HEK293 (cell line): ENCODE results near the gene CPEB4.

Experiments
- CTCF ChIA-PET: fragments of 350-600 bp; formaldehyde crosslinking; extraction: SDS; loops from one replicate; lab custom pipeline; 2021; ENCODE audit warnings: antibody characterized with exemption; lab: Yijun Ruan, JAX
- POLR2A ChIA-PET: fragments of 300-600 bp; formaldehyde crosslinking; extraction: SDS; loops from one replicate; lab custom pipeline; 2020; ENCODE audit warnings: antibody characterized with exemption, inconsistent platforms; lab: Yijun Ruan, JAX
- H3K27ac ChIP-seq: fragments of 200-500 bp; sonication (Bioruptor generic); 2 replicates; pipeline ENCODE4 v1.5.1; 2014; ENCODE audit warnings: low read depth, low read length, control low read depth, inconsistent platforms; ENCODE audit errors: extremely low read depth
- H3K36me3 ChIP-seq, 2 experiments: fragments of 200-500 bp in 1 of 2; sonication (Bioruptor generic) in 1 of 2; 1 replicate in 1 of 2; 2 replicates in 1 of 2; pipeline ENCODE4 v1.5.1; 2014 to 2017; ENCODE audit warnings: inconsistent platforms in 2 of 2, low read length in 2 of 2; ENCODE audit not compliant: control insufficient read depth in 2 of 2, insufficient read depth in 1 of 2
- H3K4me1 ChIP-seq: fragments of 200-500 bp; sonication (Bioruptor generic); 2 replicates; pipeline ENCODE4 v1.5.1; 2014; ENCODE audit warnings: mild to moderate bottlenecking, low read length, inconsistent platforms; ENCODE audit not compliant: control insufficient read depth, insufficient read depth
- H3K4me3 ChIP-seq: 2 replicates; pipeline ENCODE4 v1.5.1; 2011; ENCODE audit warnings: low read depth, mild to moderate bottlenecking, control low read depth, low read length, moderate library complexity
- H3K9me3 ChIP-seq: fragments of 200-500 bp; sonication (Bioruptor generic); 2 replicates; pipeline ENCODE4 v1.5.1; 2014; ENCODE audit warnings: low read depth, low read length, inconsistent platforms; ENCODE audit not compliant: control insufficient read depth, insufficient read depth
- MZF1 ChIP-seq: fragments of 450-650 bp; formaldehyde crosslinking; IDR thresholded peaks from 2 replicates; pipeline ENCODE4 v1.5.1; 2017; ENCODE audit warnings: missing biosample characterization, missing genetic modification characterization, borderline replicate concordance
- REPIN1 ChIP-seq: fragments of 450-650 bp; formaldehyde crosslinking; IDR thresholded peaks from 2 replicates; pipeline ENCODE4 v1.5.1; 2017; ENCODE audit warnings: missing biosample characterization, missing genetic modification characterization, low read depth
- YY1 ChIP-seq: fragments of 450-650 bp; formaldehyde crosslinking; IDR thresholded peaks from 2 replicates; pipeline ENCODE4 v1.5.1; 2018; ENCODE audit warnings: missing biosample characterization, missing genetic modification characterization
- YY2 ChIP-seq: fragments of 450-650 bp; formaldehyde crosslinking; IDR thresholded peaks from 2 replicates; pipeline ENCODE4 v1.5.1; 2016; ENCODE audit warnings: missing biosample characterization, missing genetic modification characterization
- ZFP37 ChIP-seq: fragments of 450-650 bp; formaldehyde crosslinking; IDR thresholded peaks from 2 replicates; pipeline ENCODE4 v1.5.1; 2016; ENCODE audit warnings: missing biosample characterization, missing genetic modification characterization
- ZNF211 ChIP-seq: fragments of 450-650 bp; formaldehyde crosslinking; IDR thresholded peaks from 2 replicates; pipeline ENCODE4 v1.5.1; 2016; ENCODE audit warnings: low read depth, missing biosample characterization, missing genetic modification characterization
- ZNF350 ChIP-seq: fragments of 450-650 bp; formaldehyde crosslinking; IDR thresholded peaks from 2 replicates; pipeline ENCODE4 v1.5.0; 2017; ENCODE audit warnings: missing biosample characterization, mild to moderate bottlenecking, missing genetic modification characterization
- ZNF404 ChIP-seq: fragments of 450-650 bp; formaldehyde crosslinking; IDR thresholded peaks from 2 replicates; pipeline ENCODE4 v1.5.1; 2017; ENCODE audit warnings: missing biosample characterization, missing genetic modification characterization
- ZNF548 ChIP-seq: fragments of 450-650 bp; formaldehyde crosslinking; IDR thresholded peaks from 2 replicates; pipeline ENCODE4 v1.5.1; 2016; ENCODE audit warnings: missing biosample characterization, missing genetic modification characterization
- ZNF549 ChIP-seq: fragments of 450-650 bp; IDR thresholded peaks from 2 replicates; pipeline ENCODE4 v1.5.1; 2018; ENCODE audit warnings: missing biosample characterization, missing genetic modification characterization, mild to moderate bottlenecking, inconsistent platforms, moderate library complexity
- ZNF596 ChIP-seq: fragments of 450-650 bp; IDR thresholded peaks from 2 replicates; pipeline ENCODE4 v1.5.0; 2018; ENCODE audit warnings: missing biosample characterization, mild to moderate bottlenecking, missing genetic modification characterization, moderate library complexity
- ZNF654 ChIP-seq: fragments of 450-650 bp; formaldehyde crosslinking; IDR thresholded peaks from 2 replicates; pipeline ENCODE4 v1.5.1; 2016; ENCODE audit warnings: low read depth, missing biosample characterization, missing genetic modification characterization
- ZNF658 ChIP-seq: fragments of 450-650 bp; formaldehyde crosslinking; IDR thresholded peaks from 2 replicates; pipeline ENCODE4; 2016; ENCODE audit warnings: missing biosample characterization, missing genetic modification characterization
- TF ChIP-seq, protein P1 (sequence below): fragments of 450-650 bp; formaldehyde crosslinking; IDR thresholded peaks from 2 replicates; pipeline ENCODE4 v1.5.1; 2016; ENCODE audit warnings: missing biosample characterization, missing genetic modification characterization
- TF ChIP-seq, protein P2 (sequence below): fragments of 450-650 bp; formaldehyde crosslinking; IDR thresholded peaks from 2 replicates; pipeline ENCODE4 v1.5.1; 2016; ENCODE audit warnings: missing biosample characterization, missing genetic modification characterization
- TF ChIP-seq, protein P3 (sequence below): fragments of 450-650 bp; formaldehyde crosslinking; IDR thresholded peaks from 2 replicates; pipeline ENCODE4 v1.5.1; 2016; ENCODE audit warnings: missing biosample characterization, missing genetic modification characterization

CPEB4 gene

DNA sequence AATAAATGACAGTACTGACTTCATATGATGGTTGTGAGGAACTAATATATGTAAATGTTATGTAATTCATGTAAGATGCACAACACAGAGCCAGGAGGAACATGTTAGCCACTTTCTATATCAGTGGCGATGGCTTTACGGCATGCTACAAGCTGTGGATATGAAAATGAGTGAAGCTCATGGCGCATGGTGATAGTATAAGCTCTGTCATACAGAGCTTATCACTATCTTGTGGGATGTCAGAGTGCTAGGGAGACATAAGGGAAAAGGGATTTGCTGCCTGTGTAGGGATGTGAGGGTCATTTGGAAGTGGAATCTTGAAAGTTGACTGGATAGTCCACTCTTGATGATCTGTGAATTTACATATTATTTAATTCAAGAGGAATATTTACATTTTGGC is 13.6 kb downstream of the CPEB4 start:
- POLR2A ChIA-PET = interaction anchor here (0.5 to 2.1 kb wide), 2 partner anchors 14 to 16 kb away, joined by 3 to 7 read pairs; partner anchors contain the start of gene CPEB4
- H3K27ac ChIP-seq = no peak overlapping the region
- TF ChIP-seq, protein P1, sequence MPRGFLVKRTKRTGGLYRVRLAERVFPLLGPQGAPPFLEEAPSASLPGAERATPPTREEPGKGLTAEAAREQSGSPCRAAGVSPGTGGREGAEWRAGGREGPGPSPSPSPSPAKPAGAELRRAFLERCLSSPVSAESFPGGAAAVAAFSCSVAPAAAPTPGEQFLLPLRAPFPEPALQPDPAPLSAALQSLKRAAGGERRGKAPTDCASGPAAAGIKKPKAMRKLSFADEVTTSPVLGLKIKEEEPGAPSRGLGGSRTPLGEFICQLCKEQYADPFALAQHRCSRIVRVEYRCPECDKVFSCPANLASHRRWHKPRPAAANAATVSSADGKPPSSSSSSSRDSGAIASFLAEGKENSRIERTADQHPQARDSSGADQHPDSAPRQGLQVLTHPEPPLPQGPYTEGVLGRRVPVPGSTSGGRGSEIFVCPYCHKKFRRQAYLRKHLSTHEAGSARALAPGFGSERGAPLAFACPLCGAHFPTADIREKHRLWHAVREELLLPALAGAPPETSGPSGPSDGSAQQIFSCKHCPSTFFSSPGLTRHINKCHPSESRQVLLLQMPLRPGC (tag by site-specific recombination) = no peak
- TF ChIP-seq ZNF404 (tag by site-specific recombination) (no peak), ZNF654 (tag by site-specific recombination) (no peak), MZF1 (tag by site-specific recombination) (0 out of 2 replicates have a peak, but pooled peaks have one; percentile 38)
- TF ChIP-seq, protein P2, sequence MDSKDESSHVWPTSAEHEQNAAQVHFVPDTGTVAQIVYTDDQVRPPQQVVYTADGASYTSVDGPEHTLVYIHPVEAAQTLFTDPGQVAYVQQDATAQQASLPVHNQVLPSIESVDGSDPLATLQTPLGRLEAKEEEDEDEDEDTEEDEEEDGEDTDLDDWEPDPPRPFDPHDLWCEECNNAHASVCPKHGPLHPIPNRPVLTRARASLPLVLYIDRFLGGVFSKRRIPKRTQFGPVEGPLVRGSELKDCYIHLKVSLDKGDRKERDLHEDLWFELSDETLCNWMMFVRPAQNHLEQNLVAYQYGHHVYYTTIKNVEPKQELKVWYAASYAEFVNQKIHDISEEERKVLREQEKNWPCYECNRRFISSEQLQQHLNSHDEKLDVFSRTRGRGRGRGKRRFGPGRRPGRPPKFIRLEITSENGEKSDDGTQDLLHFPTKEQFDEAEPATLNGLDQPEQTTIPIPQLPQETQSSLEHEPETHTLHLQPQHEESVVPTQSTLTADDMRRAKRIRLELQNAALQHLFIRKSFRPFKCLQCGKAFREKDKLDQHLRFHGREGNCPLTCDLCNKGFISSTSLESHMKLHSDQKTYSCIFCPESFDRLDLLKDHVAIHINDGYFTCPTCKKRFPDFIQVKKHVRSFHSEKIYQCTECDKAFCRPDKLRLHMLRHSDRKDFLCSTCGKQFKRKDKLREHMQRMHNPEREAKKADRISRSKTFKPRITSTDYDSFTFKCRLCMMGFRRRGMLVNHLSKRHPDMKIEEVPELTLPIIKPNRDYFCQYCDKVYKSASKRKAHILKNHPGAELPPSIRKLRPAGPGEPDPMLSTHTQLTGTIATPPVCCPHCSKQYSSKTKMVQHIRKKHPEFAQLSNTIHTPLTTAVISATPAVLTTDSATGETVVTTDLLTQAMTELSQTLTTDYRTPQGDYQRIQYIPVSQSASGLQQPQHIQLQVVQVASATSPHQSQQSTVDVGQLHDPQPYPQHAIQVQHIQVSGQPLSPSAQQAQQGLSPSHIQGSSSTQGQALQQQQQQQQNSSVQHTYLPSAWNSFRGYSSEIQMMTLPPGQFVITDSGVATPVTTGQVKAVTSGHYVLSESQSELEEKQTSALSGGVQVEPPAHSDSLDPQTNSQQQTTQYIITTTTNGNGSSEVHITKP (tag by site-specific recombination) = no peak

DNA sequence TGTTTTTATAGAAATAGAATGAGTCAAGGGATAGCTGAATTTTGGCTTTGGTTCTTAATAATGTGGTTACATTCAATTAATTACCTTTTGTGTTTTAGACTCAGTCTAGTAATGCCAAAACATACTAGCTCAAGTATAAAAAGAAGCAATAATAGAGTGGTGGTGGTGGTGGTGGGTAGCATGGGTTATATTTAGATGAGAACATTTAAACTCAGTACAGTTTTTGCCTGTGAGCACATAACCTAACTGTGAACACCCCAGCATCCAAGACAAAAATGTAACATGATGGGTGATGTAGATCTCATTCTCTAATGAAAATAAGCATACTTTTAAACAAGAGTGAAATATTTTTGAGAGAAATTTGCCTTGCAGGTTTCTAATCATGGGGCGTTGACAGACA is 14.2 kb downstream of the CPEB4 start:
- Histone ChIP-seq H3K27ac (no peak overlapping the region), H3K4me3 (no peak overlapping the region), H3K9me3 (no peaks in the 10 kb centered on the region), H3K4me1 (peaks cover 22% of the 10 kb centered on the region; the same call in 1 of the 2 replicates), H3K36me3 (no peaks in the 10 kb centered on the region)
- ChIA-PET POLR2A (interaction anchor here (2.1 kb wide), 1 partner anchor 14 kb away, joined by 7 read pairs; the partner anchor contains the start of gene CPEB4), CTCF (no interaction called here)
- TF ChIP-seq ZNF350 (tag by site-specific recombination) = no peak
- no peak for TF ChIP-seq ZFP37 (tag by site-specific recombination)
- no peak for TF ChIP-seq REPIN1 (tag by site-specific recombination)
- TF ChIP-seq ZNF549 (tag by site-specific recombination) = no peak
- TF ChIP-seq YY2 = no peak
- no peak for TF ChIP-seq ZNF548 (tag by site-specific recombination)
- TF ChIP-seq YY1 = no peak
- no peak for TF ChIP-seq ZNF596 (tag by site-specific recombination)
- TF ChIP-seq, protein P3, sequence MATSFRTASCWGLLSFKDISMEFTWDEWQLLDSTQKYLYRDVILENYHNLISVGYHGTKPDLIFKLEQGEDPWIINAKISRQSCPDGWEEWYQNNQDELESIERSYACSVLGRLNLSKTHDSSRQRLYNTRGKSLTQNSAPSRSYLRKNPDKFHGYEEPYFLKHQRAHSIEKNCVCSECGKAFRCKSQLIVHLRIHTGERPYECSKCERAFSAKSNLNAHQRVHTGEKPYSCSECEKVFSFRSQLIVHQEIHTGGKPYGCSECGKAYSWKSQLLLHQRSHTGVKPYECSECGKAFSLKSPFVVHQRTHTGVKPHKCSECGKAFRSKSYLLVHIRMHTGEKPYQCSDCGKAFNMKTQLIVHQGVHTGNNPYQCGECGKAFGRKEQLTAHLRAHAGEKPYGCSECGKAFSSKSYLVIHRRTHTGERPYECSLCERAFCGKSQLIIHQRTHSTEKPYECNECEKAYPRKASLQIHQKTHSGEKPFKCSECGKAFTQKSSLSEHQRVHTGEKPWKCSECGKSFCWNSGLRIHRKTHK (tag by site-specific recombination) = no peak
- no peak for TF ChIP-seq ZNF658
- TF ChIP-seq ZNF211 (tag by site-specific recombination) = no peak

More for the DNA sequence above, 13.6 kb downstream of the CPEB4 start:
- no peak overlapping the region for H3K4me3 ChIP-seq
- peaks cover 20% of the 10 kb centered on the region; the same call in 1 of the 2 replicates for H3K4me1 ChIP-seq
- H3K9me3 ChIP-seq = no peaks in the 10 kb centered on the region
- H3K36me3 ChIP-seq = no peaks in the 10 kb centered on the region
- CTCF ChIA-PET = interaction anchor here (2.1 kb wide), 1 partner anchor 24 kb away, joined by 8 read pairs; no protein-coding TSS in a partner anchor
